D341Med (cell line): ENCODE data around the gene RAB11FIP4.

Source experiments
- DNase-seq: peaks from one replicate; pipeline ENCODE4 v3.0.0; 2012; ENCODE audit warnings: low spot score

RAB11FIP4 gene

GRCh38 chr17:31549525-31550388 lies 158.3 kb downstream of the RAB11FIP4 start:
- DNase-seq = peak; percentile 100

DNA sequence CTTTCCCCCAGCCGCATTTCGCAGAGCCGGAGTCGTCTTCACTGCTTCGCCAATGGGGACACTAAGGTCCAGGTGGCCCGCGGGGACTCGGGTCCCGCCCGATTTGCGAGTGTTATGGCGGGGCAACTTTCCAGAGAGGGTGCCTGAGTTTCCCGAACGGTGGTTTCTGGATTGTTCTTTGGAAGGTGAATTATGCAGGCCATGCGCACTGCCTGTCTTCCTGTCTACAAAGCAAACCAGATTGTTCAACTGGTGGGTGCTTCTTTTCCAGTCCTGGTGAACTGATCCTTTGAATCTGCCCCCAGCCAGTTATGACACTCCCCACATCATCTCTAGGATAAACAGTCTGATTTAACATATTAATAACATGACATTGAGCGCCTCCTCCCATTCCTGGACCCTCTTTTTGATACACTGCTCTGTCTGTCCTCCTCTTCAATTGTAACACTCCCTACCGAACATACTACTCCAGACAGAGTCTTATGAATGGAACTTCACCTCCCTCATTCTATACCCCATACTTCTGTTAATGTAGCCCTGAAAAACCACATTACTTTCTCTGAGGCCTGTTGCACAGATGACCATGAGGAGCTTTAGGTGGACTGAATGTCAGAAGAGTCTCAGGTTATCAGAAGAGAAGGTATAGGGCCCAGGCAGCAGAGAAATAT lies 159.0 kb downstream of the RAB11FIP4 start:
- DNase-seq = no peak

DNA sequence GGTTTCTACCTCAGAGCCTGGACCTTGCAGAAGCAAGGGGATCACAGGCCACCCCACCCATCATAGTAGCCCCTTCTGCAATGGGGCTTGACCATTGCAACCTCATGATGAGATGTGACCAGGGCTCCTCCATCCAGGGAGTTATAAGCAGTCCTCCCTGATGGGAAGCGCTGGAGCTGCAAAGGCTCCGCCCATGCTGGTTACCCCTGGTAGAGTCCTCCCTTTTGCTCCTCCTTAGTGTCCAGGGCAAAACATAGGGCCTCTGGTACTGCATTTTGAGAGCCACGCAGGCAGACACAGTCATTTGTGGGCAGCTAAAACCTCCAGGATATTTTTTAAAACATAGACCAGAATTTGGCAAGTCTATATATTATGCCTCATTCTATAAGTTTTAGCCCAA lies 161.1 kb downstream of the RAB11FIP4 start:
- DNase-seq = no peak

GRCh38 chr17:31553506-31553905 lies 162.0 kb downstream of the RAB11FIP4 start:
- DNase-seq = no peak

DNA sequence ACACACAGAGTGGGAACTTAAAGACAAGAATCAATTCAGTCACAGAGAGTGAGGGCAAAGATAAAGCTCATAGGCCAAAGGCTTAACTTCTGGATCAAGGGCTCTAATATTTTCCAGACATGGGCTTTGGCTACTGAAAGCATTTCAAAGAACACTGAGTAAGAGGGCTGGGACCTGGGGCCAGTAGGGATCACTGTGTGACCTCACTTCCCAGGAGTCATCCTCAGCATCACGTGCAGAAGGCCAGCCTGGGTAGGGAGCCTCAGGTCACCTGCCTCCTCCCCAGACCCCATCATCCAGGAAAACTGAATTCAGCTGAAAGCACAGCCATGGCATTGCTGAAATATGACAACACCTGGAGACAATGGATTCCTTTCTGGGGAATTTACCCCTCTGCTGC lies 163.5 kb downstream of the RAB11FIP4 start:
- no peak for DNase-seq

GRCh38 chr17:31556969-31557645 lies 165.6 kb downstream of the RAB11FIP4 start:
- no peak for DNase-seq

GRCh38 chr17:31558748-31559583 lies 167.5 kb downstream of the RAB11FIP4 start:
- DNase-seq = peak; percentile 99

GRCh38 chr17:31559584-31560501 lies 168.4 kb downstream of the RAB11FIP4 start:
- peak; percentile 59 for DNase-seq

DNA sequence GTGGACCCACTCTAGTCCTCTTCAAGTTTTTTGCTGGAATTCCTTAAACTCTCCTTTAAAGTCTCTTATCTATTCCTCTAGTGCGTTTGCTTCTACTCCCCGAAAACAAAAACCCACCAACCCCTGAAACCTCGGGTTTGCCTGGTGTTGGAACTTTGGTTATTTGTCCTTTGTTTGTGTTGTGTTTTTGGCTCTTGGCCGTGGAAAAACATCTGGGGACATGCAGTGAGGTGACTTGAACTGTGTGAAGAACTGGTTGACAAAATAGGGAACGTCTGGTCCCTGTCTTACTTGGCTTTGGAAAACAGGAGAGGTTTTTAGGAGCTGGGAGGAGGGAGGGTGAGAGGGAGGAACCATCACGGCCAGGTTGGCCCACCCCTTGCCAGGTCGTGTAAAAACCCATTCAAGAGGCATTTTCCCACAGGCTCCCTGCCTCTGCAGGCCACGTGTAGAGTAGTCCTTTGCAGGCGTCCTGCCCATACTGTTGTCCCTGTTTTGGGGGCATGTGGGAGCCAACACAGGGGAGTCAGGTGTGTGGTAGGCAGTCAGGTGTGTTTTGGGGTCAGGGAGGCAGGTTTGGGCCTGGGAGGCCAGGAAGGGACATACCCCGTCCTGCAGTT lies 169.3 kb downstream of the RAB11FIP4 start:
- no peak for DNase-seq

DNA sequence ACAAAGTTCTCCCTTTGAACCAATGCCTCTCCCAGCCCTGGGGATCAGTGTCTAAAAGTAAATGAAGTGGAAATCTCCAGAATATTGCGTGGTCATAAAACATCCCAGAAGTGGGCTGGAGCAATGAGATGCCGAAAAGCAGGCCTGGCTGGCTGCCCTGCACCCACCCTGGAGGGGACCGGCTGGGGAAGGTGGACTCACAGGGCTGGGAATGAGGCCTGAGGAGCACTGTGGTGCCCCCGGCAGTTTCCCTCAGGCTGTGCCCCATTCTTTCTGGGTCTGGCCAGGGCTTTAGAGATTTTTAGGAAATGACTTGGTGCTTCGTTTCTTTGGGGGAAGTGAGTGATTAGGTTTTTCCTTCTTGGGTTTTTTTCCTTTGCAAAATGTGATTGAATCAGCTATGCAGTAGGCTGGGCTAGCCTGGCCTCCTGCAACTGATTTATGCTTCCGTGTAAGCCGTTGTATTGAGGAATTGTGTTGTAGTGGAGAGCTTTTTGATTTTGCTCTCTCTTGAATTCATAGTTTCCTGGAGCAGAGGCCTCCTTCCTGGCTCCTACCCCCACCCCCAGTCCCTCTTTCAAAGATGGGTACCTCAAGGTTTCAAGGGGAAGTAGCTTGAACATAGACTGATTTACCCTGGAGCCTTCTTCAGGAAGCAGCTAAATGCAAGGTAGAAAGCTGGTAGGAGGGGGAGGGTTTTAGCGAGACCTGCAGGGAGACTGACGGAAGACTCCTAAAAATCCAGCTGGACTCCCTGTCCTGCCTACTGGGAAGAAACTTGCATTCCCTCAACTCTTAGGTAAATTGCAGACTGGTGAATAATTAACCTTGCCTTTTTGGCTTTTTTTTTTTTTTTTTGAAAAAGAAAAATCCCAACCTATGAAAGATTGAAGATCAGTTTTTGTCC lies 170.2 kb downstream of the RAB11FIP4 start:
- no peak for DNase-seq

DNA sequence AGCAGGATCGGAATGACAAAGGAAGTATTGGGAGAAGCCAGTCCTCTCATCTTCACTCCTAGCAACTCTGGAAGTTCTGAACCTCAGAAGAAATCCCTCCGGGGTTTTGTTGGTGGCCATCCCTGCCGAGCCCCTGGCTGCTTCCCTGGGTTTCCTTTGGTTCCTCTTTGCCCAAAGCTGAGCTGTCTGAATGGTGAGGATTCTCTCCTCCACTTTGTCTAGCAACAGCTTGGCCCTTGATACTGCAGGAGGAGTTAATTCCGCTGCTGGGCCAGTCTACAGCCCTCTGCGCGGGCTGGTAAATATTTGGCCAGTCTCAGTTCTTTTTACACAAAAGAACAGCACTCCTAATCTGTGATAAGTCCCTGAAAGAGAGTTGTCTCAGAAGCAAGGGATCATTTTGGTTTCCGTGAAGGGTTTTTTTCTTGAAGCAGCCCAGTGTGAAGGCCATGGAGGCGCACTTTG lies 170.9 kb downstream of the RAB11FIP4 start:
- DNase-seq = no peak

- no peak for DNase-seq
Observed at GRCh38 chr17:31564291-31564690, 172.8 kb downstream of the RAB11FIP4 start.

- no peak for DNase-seq
Observed at GRCh38 chr17:31564883-31565301, 173.4 kb downstream of the RAB11FIP4 start.

DNA sequence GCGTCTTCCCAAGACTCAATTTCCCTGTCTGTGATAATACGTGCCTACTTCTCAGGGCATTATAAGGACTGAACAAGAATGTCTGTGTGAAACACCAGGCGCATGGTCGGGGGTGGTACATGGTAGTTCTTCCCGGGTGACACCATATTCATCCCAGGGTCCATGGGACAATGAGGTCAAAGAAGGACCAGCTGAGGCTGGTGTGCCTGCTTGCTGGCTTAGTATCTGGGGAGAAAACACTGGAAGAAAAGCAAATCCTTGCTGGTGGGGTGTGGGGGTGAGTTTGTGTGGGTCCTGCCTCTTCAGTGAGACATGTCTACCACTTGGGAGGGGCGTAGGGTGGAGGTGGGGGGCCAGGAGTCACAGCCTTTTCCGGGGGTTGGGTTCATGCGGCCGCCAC lies 174.2 kb downstream of the RAB11FIP4 start:
- no peak for DNase-seq

DNA sequence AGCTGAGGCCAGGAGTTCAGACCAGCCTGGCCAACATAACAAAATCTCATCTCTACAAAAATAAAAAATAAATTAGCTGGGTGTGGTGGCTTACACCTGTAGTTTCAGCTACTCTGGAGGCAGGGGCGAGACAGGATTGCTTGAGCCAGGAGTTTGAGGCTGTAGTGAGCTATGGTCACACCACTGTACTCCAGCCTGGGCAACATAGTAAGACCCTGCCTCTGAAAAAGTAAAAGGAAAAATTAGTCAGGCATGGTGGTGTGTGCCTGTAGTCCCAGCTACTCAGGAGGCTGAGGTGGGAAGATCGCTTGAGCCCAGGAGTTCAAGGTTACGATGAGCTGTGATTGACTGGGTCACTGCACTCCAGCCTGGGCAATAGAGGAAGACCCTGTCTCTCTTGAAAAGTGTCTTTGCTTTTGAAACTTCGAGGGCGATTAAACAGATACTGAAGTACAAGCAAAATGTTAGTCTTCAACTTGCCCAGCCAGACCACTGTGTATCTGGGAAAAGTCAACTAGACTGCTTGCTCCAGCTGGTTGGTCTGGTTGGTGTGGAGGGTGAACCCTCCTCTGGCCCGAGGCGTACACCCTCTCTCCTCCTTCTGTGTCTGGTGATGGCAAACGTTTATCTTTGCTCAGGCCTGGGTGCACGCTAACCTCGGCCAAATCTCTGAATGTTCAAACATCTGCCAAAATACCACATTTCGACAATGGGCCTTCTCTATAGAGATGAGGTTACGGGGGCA lies 174.9 kb downstream of the RAB11FIP4 start:
- no peak for DNase-seq

- no peak for DNase-seq
Observed at GRCh38 chr17:31566992-31567373, 175.5 kb downstream of the RAB11FIP4 start.

DNA sequence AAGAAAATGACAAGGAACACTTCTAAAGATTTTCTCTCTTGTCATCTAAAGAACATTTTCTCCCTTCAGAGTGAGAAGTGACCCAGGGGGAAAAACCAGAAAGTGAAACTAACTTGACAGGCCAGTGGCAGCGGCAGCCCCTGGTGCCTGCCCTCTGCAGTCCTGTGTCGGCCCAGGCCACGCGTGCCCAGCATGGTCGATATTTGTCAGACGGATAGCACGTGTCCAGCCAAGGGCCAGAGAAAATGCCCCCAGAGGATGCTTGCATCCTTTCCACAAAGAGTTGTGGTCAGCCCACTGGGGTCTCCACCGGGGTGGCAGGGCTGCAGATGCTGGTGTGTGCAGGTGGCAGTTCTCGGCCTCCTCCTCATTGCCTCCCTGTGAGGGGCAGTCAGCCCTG lies 176.6 kb downstream of the RAB11FIP4 start:
- DNase-seq = no peak

- no peak for DNase-seq
Observed at GRCh38 chr17:31568539-31568938, 177.1 kb downstream of the RAB11FIP4 start.

DNA sequence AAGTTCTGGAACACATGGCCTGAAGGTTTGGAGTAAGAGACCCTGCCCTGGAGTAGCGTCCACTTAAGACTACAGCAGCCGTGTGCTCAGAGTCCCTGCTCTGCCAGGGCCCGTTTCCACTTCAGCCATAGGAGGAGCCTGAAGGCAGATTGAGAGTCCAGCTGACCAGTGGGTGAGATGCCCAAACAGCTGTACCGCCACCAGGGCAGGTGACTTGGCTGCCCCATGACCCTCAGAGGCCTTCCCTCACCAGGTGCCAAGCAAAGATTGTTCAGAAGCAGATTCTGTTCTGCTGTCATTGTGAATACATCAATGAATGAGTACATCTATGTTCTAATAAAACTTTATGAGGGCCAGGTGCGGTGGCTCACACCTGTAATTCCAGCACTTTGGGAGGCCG lies 178.8 kb downstream of the RAB11FIP4 start:
- no peak for DNase-seq
